ENCODE data around the gene TUFT1.

Gene TUFT1

DNA sequence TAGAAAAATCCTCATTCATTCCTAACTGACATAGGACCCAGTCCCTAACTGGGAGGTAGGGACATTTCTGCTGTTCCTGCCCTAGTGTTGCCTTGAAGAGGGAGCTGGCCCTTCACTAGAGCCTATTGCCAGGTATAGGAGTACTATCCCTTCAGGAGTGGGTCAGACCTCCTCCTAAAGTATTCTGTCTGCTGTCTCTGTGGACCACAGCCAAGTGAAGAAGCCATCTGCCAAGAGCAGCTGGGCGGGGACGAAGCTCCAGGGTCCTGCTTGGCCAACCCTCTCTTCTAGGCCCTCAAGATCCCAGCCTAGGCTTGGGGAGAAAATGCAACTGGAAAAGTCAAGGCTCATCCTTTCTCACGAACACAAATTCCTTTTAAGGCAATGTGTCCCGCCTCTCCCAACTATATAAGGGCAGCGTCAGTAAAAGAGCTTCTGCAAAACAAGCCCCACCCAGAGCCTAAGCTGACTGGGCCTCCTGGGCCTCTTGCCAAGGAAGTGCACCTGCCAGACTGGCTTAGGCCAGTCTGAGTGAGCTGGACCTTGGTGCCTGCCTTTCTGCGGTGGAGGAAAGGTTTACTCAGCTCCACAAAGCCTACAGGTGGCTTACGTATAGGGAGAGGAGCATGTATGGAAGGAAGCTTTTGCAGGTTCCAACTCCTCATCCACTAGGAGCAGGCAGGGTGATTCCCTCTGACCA lies 638 bp upstream of the TUFT1 start (continued):
- TF ChIP-seq ZNF473 (tag by site-specific recombination; IDR thresholded peaks at IDR 0.05) (no peak), IKZF3 (tag by site-specific recombination; IDR thresholded peaks at IDR 0.05) (peak; percentile 92), ZBTB8A (tag by site-specific recombination; IDR thresholded peaks at IDR 0.05) (no peak), ZNF366 (tag by site-specific recombination; conservative IDR thresholded peaks at IDR 0.05) (peak; percentile 63; the same call in 1 of the 2 replicates)
- TF ChIP-seq, protein P1, sequence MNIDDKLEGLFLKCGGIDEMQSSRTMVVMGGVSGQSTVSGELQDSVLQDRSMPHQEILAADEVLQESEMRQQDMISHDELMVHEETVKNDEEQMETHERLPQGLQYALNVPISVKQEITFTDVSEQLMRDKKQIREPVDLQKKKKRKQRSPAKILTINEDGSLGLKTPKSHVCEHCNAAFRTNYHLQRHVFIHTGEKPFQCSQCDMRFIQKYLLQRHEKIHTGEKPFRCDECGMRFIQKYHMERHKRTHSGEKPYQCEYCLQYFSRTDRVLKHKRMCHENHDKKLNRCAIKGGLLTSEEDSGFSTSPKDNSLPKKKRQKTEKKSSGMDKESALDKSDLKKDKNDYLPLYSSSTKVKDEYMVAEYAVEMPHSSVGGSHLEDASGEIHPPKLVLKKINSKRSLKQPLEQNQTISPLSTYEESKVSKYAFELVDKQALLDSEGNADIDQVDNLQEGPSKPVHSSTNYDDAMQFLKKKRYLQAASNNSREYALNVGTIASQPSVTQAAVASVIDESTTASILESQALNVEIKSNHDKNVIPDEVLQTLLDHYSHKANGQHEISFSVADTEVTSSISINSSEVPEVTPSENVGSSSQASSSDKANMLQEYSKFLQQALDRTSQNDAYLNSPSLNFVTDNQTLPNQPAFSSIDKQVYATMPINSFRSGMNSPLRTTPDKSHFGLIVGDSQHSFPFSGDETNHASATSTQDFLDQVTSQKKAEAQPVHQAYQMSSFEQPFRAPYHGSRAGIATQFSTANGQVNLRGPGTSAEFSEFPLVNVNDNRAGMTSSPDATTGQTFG (tag by site-specific recombination; IDR thresholded peaks at IDR 0.05; ENCODE audit: borderline replicate concordance), result no peak

DNA sequence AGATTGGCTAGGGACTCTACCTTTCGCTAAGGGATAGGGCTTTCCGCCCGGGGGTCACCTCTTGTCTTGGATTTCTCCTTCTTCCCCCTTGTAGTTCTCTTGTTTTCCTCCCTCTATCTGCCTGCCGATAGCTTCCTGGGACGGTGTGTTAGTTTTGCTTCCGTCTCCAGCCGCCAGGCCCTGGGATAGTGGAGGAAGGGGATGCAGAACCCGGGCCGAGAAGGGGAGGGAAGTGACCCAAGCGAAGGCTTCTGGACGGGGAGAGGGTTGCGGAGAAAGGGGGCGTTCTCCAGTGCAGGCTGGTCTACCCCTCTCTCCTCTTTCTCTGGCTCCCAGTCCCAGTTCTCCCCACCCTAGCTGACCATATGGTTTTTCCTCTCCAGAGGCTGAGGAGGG lies 871 bp downstream of the TUFT1 start:
- peak overlapping the region; percentile 56 for H3K27ac ChIP-seq (ENCODE audit: extremely low read depth, low read depth, low read length)
- no peaks in the 10 kb centered on the region for H3K9me3 ChIP-seq (ENCODE audit: control insufficient read depth, insufficient read depth, low read depth, low read length)
- peaks cover 0 to 23% of the 10 kb centered on the region in 2 experiments; a peak in 1 of 3 replicates for H3K36me3 ChIP-seq (ENCODE audit: control insufficient read depth in 2 of 2, insufficient read depth in 1 of 2, low read length in 2 of 2)
- CTCF ChIA-PET, result interaction anchor here (1.3 to 4.1 kb wide), 2 partner anchors 53 to 69 kb away, joined by 4 to 20 read pairs; no protein-coding TSS in a partner anchor
- H3K4me3 ChIP-seq (ENCODE audit: low read depth, low read length), result peak overlapping the region; percentile 84
- POLR2A ChIA-PET, result interaction anchor here (0.5 to 3.0 kb wide), 25 partner anchors 9 to 867 kb away, joined by 3 to 53 read pairs (median 5); partner anchors contain the start of genes CGN, POGZ, S100A10 and SNX27
- peaks cover 12% of the 10 kb centered on the region; the same call in 1 of the 2 replicates for H3K4me1 ChIP-seq (ENCODE audit: control insufficient read depth, insufficient read depth, low read length)
- no peak for TF ChIP-seq ZNF391 (tag by site-specific recombination; IDR thresholded peaks at IDR 0.05; ENCODE audit: borderline replicate concordance, low read depth)
- no peak for TF ChIP-seq ZNF521 (tag by site-specific recombination; IDR thresholded peaks at IDR 0.05)
- no peak for TF ChIP-seq ZNF664 (tag by site-specific recombination; IDR thresholded peaks at IDR 0.05)
- TF ChIP-seq, protein P2, sequence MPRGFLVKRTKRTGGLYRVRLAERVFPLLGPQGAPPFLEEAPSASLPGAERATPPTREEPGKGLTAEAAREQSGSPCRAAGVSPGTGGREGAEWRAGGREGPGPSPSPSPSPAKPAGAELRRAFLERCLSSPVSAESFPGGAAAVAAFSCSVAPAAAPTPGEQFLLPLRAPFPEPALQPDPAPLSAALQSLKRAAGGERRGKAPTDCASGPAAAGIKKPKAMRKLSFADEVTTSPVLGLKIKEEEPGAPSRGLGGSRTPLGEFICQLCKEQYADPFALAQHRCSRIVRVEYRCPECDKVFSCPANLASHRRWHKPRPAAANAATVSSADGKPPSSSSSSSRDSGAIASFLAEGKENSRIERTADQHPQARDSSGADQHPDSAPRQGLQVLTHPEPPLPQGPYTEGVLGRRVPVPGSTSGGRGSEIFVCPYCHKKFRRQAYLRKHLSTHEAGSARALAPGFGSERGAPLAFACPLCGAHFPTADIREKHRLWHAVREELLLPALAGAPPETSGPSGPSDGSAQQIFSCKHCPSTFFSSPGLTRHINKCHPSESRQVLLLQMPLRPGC (tag by site-specific recombination; IDR thresholded peaks at IDR 0.05), result no peak
- TF ChIP-seq, protein P3, sequence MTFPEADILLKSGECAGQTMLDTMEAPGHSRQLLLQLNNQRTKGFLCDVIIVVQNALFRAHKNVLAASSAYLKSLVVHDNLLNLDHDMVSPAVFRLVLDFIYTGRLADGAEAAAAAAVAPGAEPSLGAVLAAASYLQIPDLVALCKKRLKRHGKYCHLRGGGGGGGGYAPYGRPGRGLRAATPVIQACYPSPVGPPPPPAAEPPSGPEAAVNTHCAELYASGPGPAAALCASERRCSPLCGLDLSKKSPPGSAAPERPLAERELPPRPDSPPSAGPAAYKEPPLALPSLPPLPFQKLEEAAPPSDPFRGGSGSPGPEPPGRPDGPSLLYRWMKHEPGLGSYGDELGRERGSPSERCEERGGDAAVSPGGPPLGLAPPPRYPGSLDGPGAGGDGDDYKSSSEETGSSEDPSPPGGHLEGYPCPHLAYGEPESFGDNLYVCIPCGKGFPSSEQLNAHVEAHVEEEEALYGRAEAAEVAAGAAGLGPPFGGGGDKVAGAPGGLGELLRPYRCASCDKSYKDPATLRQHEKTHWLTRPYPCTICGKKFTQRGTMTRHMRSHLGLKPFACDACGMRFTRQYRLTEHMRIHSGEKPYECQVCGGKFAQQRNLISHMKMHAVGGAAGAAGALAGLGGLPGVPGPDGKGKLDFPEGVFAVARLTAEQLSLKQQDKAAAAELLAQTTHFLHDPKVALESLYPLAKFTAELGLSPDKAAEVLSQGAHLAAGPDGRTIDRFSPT (tag by site-specific recombination; IDR thresholded peaks at IDR 0.05), result no peak
- TF ChIP-seq, protein P4, sequence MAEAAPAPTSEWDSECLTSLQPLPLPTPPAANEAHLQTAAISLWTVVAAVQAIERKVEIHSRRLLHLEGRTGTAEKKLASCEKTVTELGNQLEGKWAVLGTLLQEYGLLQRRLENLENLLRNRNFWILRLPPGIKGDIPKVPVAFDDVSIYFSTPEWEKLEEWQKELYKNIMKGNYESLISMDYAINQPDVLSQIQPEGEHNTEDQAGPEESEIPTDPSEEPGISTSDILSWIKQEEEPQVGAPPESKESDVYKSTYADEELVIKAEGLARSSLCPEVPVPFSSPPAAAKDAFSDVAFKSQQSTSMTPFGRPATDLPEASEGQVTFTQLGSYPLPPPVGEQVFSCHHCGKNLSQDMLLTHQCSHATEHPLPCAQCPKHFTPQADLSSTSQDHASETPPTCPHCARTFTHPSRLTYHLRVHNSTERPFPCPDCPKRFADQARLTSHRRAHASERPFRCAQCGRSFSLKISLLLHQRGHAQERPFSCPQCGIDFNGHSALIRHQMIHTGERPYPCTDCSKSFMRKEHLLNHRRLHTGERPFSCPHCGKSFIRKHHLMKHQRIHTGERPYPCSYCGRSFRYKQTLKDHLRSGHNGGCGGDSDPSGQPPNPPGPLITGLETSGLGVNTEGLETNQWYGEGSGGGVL (tag by site-specific recombination; IDR thresholded peaks at IDR 0.05), result peak; percentile 23; the same call in 1 of the 2 replicates
- TF ChIP-seq, protein P5, sequence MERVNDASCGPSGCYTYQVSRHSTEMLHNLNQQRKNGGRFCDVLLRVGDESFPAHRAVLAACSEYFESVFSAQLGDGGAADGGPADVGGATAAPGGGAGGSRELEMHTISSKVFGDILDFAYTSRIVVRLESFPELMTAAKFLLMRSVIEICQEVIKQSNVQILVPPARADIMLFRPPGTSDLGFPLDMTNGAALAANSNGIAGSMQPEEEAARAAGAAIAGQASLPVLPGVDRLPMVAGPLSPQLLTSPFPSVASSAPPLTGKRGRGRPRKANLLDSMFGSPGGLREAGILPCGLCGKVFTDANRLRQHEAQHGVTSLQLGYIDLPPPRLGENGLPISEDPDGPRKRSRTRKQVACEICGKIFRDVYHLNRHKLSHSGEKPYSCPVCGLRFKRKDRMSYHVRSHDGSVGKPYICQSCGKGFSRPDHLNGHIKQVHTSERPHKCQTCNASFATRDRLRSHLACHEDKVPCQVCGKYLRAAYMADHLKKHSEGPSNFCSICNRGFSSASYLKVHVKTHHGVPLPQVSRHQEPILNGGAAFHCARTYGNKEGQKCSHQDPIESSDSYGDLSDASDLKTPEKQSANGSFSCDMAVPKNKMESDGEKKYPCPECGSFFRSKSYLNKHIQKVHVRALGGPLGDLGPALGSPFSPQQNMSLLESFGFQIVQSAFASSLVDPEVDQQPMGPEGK (tag by site-specific recombination; IDR thresholded peaks at IDR 0.05), result no peak
- 0 out of 2 replicates have a peak, but pooled peaks have one; percentile 47 for TF ChIP-seq ZNF701 (tag by site-specific recombination; IDR thresholded peaks at IDR 0.05)
- TF ChIP-seq RBAK (tag by site-specific recombination; IDR thresholded peaks at IDR 0.05), result no peak
- TF ChIP-seq, protein P6, sequence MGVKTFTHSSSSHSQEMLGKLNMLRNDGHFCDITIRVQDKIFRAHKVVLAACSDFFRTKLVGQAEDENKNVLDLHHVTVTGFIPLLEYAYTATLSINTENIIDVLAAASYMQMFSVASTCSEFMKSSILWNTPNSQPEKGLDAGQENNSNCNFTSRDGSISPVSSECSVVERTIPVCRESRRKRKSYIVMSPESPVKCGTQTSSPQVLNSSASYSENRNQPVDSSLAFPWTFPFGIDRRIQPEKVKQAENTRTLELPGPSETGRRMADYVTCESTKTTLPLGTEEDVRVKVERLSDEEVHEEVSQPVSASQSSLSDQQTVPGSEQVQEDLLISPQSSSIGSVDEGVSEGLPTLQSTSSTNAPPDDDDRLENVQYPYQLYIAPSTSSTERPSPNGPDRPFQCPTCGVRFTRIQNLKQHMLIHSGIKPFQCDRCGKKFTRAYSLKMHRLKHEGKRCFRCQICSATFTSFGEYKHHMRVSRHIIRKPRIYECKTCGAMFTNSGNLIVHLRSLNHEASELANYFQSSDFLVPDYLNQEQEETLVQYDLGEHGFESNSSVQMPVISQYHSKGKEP (tag by site-specific recombination; IDR thresholded peaks at IDR 0.05), result no peak
- no peak for TF ChIP-seq MEIS1 (CRISPR knock-in tag; IDR thresholded peaks at IDR 0.05; ENCODE audit: borderline replicate concordance)
- no peak for TF ChIP-seq ZNF670 (tag by site-specific recombination; IDR thresholded peaks at IDR 0.05; ENCODE audit: low read depth)
- no peak for TF ChIP-seq ZNF169 (tag by site-specific recombination; IDR thresholded peaks at IDR 0.05)
- TF ChIP-seq IKZF3 (tag by site-specific recombination; IDR thresholded peaks at IDR 0.05), result peak; percentile 37
- TF ChIP-seq ZNF785 (tag by site-specific recombination; IDR thresholded peaks at IDR 0.05), result no peak
